CD4-positive, alpha-beta T cell (primary cell): ENCODE data around the gene CCNE1. TPM values are rescaled to one million over a fixed set of nuclear protein-coding genes. Genes with fewer than 3 reads are reported as not detected.

Source experiments
- ATAC-seq: fragments of 200-7000 bp; cut with Tn5 transposase; one replicate; pipeline ENCODE4 v1.10.0; 2022; ENCODE audit warnings: mild to moderate bottlenecking; ENCODE audit not compliant: poor library complexity
- CTCF ChIA-PET: fragments of 350-600 bp; sonication (Branson Sonifier 250); formaldehyde crosslinking; loops from one replicate; lab custom pipeline; 2021; ENCODE audit warnings: antibody characterized with exemption, inconsistent platforms; lab: Charles Lee
- POLR2A ChIA-PET: fragments of 350-600 bp; sonication (Branson Sonifier 250); formaldehyde crosslinking; loops from one replicate; lab custom pipeline; 2021; ENCODE audit warnings: antibody characterized with exemption, inconsistent platforms; lab: Charles Lee
- DNase-seq, 14 experiments: peaks; one replicate each; pipeline ENCODE4 v3.0.0-alpha.2; 2013 to 2020; ENCODE audit warnings: mixed read lengths in 2 of 14
- H3K27ac ChIP-seq, 2 donors: one replicate each; pipeline versions ENCODE4 v1.5.1 to v1.7.0; 2013; ENCODE audit warnings: low read length in 2 of 2, low read depth in 1 of 2, mild to moderate bottlenecking in 1 of 2
- H3K27me3 ChIP-seq, 2 experiments: 1 replicate in 1 of 2; 2 replicates in 1 of 2; pipeline versions ENCODE4 v1.6.1 to v1.7.0; 2013; ENCODE audit warnings: low read length in 2 of 2, control low read depth in 1 of 2, mild to moderate bottlenecking in 1 of 2, moderate library complexity in 1 of 2; ENCODE audit not compliant: insufficient read depth in 2 of 2, control insufficient read depth in 1 of 2
- H3K36me3 ChIP-seq: one replicate; pipeline ENCODE4 v1.6.1; 2013; ENCODE audit warnings: low read length, control low read depth; ENCODE audit not compliant: insufficient read depth
- H3K4me1 ChIP-seq: one replicate; pipeline ENCODE4 v1.6.1; 2013; ENCODE audit warnings: low read length, control low read depth; ENCODE audit not compliant: insufficient read depth
- H3K4me3 ChIP-seq: one replicate; pipeline ENCODE4 v1.5.1; 2013; ENCODE audit warnings: mild to moderate bottlenecking, low read length, moderate library complexity
- H3K9me3 ChIP-seq, 2 experiments: 1 replicate in 1 of 2; 2 replicates in 1 of 2; pipeline versions ENCODE4 v1.6.1 to v1.7.0; 2013; ENCODE audit warnings: low read length in 2 of 2, mild to moderate bottlenecking in 2 of 2, control low read depth in 1 of 2, moderate library complexity in 1 of 2; ENCODE audit not compliant: control insufficient read depth in 1 of 2, insufficient read depth in 1 of 2
- H3K27ac Mint-ChIP-seq: one replicate; pipeline ENCODE4 v1.8.0; 2020; ENCODE audit warnings: mixed read lengths
- H3K27me3 Mint-ChIP-seq: one replicate; pipeline ENCODE4 v1.8.0; 2021; ENCODE audit warnings: mixed read lengths
- H3K36me3 Mint-ChIP-seq: one replicate; pipeline ENCODE4 v1.8.0; 2021; ENCODE audit warnings: low read depth, mixed read lengths
- H3K4me1 Mint-ChIP-seq: one replicate; pipeline ENCODE4 v1.8.0; 2021; ENCODE audit warnings: low read depth, mixed read lengths
- H3K4me3 Mint-ChIP-seq: one replicate; pipeline ENCODE4 v1.8.0; 2020; ENCODE audit warnings: mild to moderate bottlenecking, mixed read lengths
- H3K9me3 Mint-ChIP-seq: one replicate; pipeline ENCODE4 v1.8.0; 2020; ENCODE audit warnings: mixed read lengths
- intact Hi-C, 2 experiments: fragments of 100-400 bp; cut with DNase I in 1 of 2; cut with micrococcal nuclease in 1 of 2; formaldehyde crosslinking; loops; one replicate each; pipeline versions ENCODE4 v1.15.1 to v1.9.0; 2023 to 2025; cut with DNase I, micrococcal nuclease
- total RNA-seq, 174 experiments: library from RNA in 2 of 174; stranded (reverse) in 2 of 174; gene quantifications; one replicate each; pipeline ENCODE4 v1.2.3 and lab custom pipeline; 2021 to 2026
- TF ChIP-seq, protein P1 (sequence below): fragments of 200-600 bp; IDR thresholded peaks from one replicate; pipeline ENCODE4 v1.8.0; 2022; ENCODE audit warnings: antibody characterized with exemption, mild to moderate bottlenecking

CCNE1 gene
- total RNA-seq, 2 experiments from 2014 or later: 4.9 to 5.6 TPM

DNA sequence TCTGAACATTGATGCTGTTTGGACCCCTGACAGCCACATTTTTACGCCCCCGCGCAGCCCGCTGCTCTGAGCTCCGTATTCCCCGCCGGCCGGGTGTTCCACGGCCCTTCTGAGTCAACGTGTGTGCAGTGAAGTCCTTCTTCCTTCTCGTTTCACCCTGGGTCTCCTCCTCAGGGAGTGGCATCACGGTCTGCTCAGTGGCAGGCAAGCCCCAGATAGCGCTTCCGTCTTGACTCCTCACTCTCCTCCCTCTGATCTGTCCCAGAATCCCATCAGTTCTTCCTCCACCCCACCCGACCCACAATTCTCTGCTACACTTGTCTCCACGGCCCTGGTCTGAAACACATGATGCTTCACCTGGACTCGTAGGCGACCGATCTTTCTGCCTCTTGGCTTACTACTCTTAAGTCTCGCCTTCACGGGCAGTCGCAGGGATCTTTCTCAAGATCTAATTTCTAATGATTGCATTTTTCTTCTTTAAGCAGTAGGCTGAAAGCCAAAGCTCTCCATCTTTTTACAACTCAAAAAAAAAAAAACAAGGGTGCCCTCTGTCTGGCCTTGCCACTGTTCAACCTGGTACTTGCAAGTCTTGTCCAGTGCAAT is 33.9 kb downstream of the CCNE1 start:
- no peak for ATAC-seq
- peak overlapping the region; percentile 76 for H3K27ac ChIP-seq
- H3K27me3 ChIP-seq: no peaks in the 10 kb centered on the region
- peak in 8 of 14 experiments; percentile 16 to 61 (median 37) for DNase-seq
- Mint-ChIP-seq H3K4me1 (peaks cover 22% of the 10 kb centered on the region), H3K27me3 (no peaks in the 10 kb centered on the region), H3K36me3 (peaks cover 8% of the 10 kb centered on the region), H3K27ac (peak overlapping the region; percentile 93), H3K9me3 (no peaks in the 10 kb centered on the region), H3K4me3 (peak overlapping the region; percentile 95)
- intact Hi-C loops: loop anchor here (1.0 to 10.0 kb wide), 5 partner anchors 85 to 631 kb away; partner anchors contain the start of genes URI1 (in 2 of the 2), POP4 (in 1 of the 2) and UQCRFS1 (in 1 of the 2)
- ChIA-PET POLR2A (interaction anchor here (0.7 to 4.0 kb wide), 14 partner anchors 9 to 240 kb away, joined by 3 to 52 read pairs (median 6); partner anchors contain the start of genes C19orf12, CCNE1, POP4 and URI1), CTCF (interaction anchor here (0.7 to 1.6 kb wide), 2 partner anchors 12 to 85 kb away, joined by 3 to 7 read pairs; no protein-coding TSS in a partner anchor)
- H3K36me3 ChIP-seq: no peaks in the 10 kb centered on the region
- H3K4me1 ChIP-seq: peaks cover 24% of the 10 kb centered on the region
- H3K9me3 ChIP-seq: no peaks in the 10 kb centered on the region
- TF ChIP-seq, protein P1, sequence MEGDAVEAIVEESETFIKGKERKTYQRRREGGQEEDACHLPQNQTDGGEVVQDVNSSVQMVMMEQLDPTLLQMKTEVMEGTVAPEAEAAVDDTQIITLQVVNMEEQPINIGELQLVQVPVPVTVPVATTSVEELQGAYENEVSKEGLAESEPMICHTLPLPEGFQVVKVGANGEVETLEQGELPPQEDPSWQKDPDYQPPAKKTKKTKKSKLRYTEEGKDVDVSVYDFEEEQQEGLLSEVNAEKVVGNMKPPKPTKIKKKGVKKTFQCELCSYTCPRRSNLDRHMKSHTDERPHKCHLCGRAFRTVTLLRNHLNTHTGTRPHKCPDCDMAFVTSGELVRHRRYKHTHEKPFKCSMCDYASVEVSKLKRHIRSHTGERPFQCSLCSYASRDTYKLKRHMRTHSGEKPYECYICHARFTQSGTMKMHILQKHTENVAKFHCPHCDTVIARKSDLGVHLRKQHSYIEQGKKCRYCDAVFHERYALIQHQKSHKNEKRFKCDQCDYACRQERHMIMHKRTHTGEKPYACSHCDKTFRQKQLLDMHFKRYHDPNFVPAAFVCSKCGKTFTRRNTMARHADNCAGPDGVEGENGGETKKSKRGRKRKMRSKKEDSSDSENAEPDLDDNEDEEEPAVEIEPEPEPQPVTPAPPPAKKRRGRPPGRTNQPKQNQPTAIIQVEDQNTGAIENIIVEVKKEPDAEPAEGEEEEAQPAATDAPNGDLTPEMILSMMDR: no peak
- H3K4me3 ChIP-seq: peak overlapping the region; percentile 99

DNA sequence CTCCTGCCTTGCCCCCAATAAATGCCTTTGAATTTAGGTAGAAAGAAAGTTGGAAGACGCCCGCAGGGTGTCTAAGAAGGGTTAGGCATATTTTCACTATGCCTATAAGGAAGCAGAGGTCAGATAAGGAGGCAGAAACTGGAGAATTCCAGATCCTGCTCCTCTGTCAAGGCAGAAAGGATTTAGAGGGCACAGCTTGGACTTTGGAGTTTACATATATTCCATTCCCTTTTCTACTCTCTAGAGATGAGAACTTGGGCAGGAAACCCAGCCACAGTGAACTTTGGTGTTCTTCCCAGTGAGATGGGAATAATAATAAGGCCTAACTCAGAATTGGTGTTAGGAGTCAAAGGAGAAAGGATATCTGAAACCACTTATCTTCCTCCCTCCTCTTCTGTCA is 37.4 kb downstream of the CCNE1 start:
- no peak overlapping the region for H3K4me3 Mint-ChIP-seq
- TF ChIP-seq, protein P1: no peak
- Histone ChIP-seq H3K4me3 (no peak overlapping the region), H3K4me1 (peaks cover 11% of the 10 kb centered on the region), H3K9me3 (no peaks in the 10 kb centered on the region), H3K27me3 (peaks cover 0 to 3% of the 10 kb centered on the region in 2 experiments), H3K27ac (no peak overlapping the region), H3K36me3 (no peaks in the 10 kb centered on the region)
- peaks cover 4% of the 10 kb centered on the region for H3K27me3 Mint-ChIP-seq
- ChIA-PET CTCF (interaction anchor here (1.3 to 2.1 kb wide), 2 partner anchors 9 to 88 kb away, joined by 3 to 4 read pairs; no protein-coding TSS in a partner anchor), POLR2A (no interaction called here)
- H3K27ac Mint-ChIP-seq: no peak overlapping the region
- peaks cover 8% of the 10 kb centered on the region for H3K36me3 Mint-ChIP-seq
- intact Hi-C loops: loop anchor here (5.0 to 10.0 kb wide), 3 partner anchors 96 to 634 kb away; partner anchors contain the start of genes POP4 (in 1 of the 2), UQCRFS1 (in 1 of the 2) and URI1 (in 1 of the 2)
- no peaks in the 10 kb centered on the region for H3K9me3 Mint-ChIP-seq
- H3K4me1 Mint-ChIP-seq: peaks cover 14% of the 10 kb centered on the region
- DNase-seq (no peak), ATAC-seq (no peak)

DNA sequence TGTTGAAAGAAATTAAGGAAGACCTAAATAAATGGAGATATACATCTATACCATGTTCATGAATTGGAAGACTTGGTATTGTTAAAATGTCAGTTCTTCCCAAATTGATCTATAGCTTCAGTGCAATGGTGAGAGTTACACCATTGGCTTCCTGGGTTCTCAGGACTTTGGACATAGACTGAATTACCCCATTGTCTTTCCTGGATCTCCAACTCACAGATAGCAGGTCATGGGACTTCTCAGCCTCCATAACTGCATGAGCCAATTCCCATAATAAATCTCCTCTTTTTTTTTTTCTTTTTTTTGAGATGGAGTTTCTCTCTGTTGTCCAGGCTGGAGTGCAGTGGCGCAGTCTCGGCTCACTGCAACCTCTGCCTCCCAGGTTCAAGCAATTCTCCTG is 38.7 kb downstream of the CCNE1 start:
- TF ChIP-seq, protein P1: no peak
- H3K4me1 Mint-ChIP-seq: peaks cover 7% of the 10 kb centered on the region
- Histone ChIP-seq H3K9me3 (no peaks in the 10 kb centered on the region), H3K27ac (no peak overlapping the region), H3K4me3 (no peak overlapping the region), H3K36me3 (no peaks in the 10 kb centered on the region), H3K27me3 (peaks cover 0 to 3% of the 10 kb centered on the region in 2 experiments), H3K4me1 (peaks cover 6% of the 10 kb centered on the region)
- no peak overlapping the region for H3K4me3 Mint-ChIP-seq
- H3K36me3 Mint-ChIP-seq: peaks cover 3% of the 10 kb centered on the region
- no peaks in the 10 kb centered on the region for H3K9me3 Mint-ChIP-seq
- CTCF ChIA-PET: interaction anchor here (1.3 to 2.1 kb wide), 2 partner anchors 8 to 89 kb away, joined by 3 to 4 read pairs; no protein-coding TSS in a partner anchor
- peaks cover 5% of the 10 kb centered on the region for H3K27me3 Mint-ChIP-seq
- ATAC-seq (no peak), DNase-seq (no peak)
- intact Hi-C loops: no loop called here
- POLR2A ChIA-PET: interaction anchor here (1.4 kb wide), 1 partner anchor 19 kb away, joined by 4 read pairs; no protein-coding TSS in a partner anchor
- no peak overlapping the region for H3K27ac Mint-ChIP-seq
